Measurements from ENCODE around the gene ZNF81.
"Not testable (repeated sequence)": the region's sequence is repeated elsewhere in the genome, so short reads cannot be mapped to it uniquely, and the experiment has no call there.

ZNF81 gene

GRCh38 chrX:47846040-47846439, 9.3 kb downstream of the ZNF81 start:
- Histone ChIP-seq H3K9me3 (ENCODE audit: control insufficient read depth, insufficient read depth, low read length) (no peaks in the 10 kb centered on the region), H3K4me3 (ENCODE audit: low read depth, low read length) (no peak overlapping the region), H3K27me3 (ENCODE audit: control insufficient read depth, insufficient read depth, low read length) (no peaks in the 10 kb centered on the region), H3K4me1 (ENCODE audit: control insufficient read depth, insufficient read depth, low read length) (no peaks in the 10 kb centered on the region), H3K9ac (ENCODE audit: low read depth, low read length) (no peak overlapping the region), H3K36me3 (ENCODE audit: control insufficient read depth, insufficient read depth, low read length) (no peaks in the 10 kb centered on the region)

DNA sequence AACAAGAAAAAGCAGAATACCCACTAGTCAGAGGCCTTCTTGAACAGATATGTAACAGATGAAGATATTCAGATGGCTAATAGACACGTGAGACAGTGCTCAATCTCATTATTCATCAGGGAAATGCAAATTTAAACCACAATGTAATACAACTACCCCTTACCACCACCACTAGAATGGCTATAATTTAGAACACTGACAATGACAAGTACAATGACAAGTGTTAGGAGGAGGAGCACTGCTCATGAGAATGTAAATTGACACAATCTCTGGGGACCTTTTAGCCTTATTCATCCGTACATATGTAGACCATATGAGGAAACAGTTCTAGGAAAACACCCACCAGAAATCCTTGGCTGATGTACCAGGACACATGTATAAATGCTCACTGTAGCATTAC, 13.1 kb downstream of the ZNF81 start:
- Histone ChIP-seq H3K27me3 (ENCODE audit: control insufficient read depth, insufficient read depth, low read length) (no peaks in the 10 kb centered on the region), H3K9me3 (ENCODE audit: control insufficient read depth, insufficient read depth, low read length) (no peaks in the 10 kb centered on the region)

GRCh38 chrX:47850389-47850788, 13.7 kb downstream of the ZNF81 start:
- not testable (repeated sequence) for H3K27me3 ChIP-seq (ENCODE audit: control insufficient read depth, insufficient read depth, low read length); H3K4me1 ChIP-seq (ENCODE audit: control insufficient read depth, insufficient read depth, low read length); H3K4me3 ChIP-seq (ENCODE audit: low read depth, low read length); H3K9me3 ChIP-seq (ENCODE audit: control insufficient read depth, insufficient read depth, low read length); H3K36me3 ChIP-seq (ENCODE audit: control insufficient read depth, insufficient read depth, low read length); H3K9ac ChIP-seq (ENCODE audit: low read depth, low read length)

More for the DNA sequence above, 13.1 kb downstream of the ZNF81 start:
- Histone ChIP-seq H3K9ac (ENCODE audit: low read depth, low read length) (no peak overlapping the region), H3K36me3 (ENCODE audit: control insufficient read depth, insufficient read depth, low read length) (no peaks in the 10 kb centered on the region), H3K4me3 (ENCODE audit: low read depth, low read length) (no peak overlapping the region), H3K4me1 (ENCODE audit: control insufficient read depth, insufficient read depth, low read length) (no peaks in the 10 kb centered on the region)

DNA sequence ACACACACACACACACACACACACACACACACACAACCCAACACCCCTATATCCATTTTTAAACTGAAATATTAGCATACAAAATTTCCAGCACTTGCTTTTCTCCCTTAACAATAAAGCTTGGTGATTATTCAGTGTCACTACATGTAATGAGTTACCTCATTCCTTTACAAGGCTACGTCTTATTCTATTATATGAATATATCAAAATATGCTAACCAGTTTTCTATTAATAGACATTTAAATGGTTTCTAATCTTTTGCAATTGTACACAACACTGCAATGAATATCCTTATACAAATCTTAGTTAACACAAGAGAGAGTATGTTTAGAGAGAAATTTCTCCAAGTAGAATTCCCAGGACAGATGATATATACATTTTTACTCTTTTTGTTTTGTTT, 14.2 kb downstream of the ZNF81 start:
- H3K4me3 ChIP-seq (ENCODE audit: low read depth, low read length) = no peak overlapping the region
- no peaks in the 10 kb centered on the region for H3K36me3 ChIP-seq (ENCODE audit: control insufficient read depth, insufficient read depth, low read length)
- no peak overlapping the region for H3K9ac ChIP-seq (ENCODE audit: low read depth, low read length)
- H3K27me3 ChIP-seq (ENCODE audit: control insufficient read depth, insufficient read depth, low read length) = no peaks in the 10 kb centered on the region
- H3K4me1 ChIP-seq (ENCODE audit: control insufficient read depth, insufficient read depth, low read length) = no peaks in the 10 kb centered on the region
- no peaks in the 10 kb centered on the region for H3K9me3 ChIP-seq (ENCODE audit: control insufficient read depth, insufficient read depth, low read length)

DNA sequence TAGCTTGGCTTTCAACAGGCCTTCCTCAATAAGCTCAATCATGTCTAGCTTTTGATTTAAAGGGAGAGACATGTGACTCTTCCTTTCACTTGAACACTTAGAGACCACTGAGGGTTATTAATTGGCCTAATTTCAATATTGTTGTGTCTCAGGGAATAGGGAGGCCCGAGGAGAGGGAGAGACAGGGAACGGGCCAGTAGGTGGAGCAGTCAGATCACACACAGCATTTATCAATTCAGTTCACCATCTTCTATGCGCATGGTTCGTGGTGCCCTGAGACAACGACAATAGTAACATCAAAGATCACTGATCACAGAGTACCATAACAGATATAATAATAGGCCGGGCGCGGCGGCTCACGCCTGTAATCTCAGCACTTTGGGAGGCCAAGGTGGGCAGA, 17.8 kb downstream of the ZNF81 start:
- no peaks in the 10 kb centered on the region for H3K27me3 ChIP-seq (ENCODE audit: control insufficient read depth, insufficient read depth, low read length)
- H3K4me3 ChIP-seq (ENCODE audit: low read depth, low read length) = no peak overlapping the region
- H3K4me1 ChIP-seq (ENCODE audit: control insufficient read depth, insufficient read depth, low read length) = no peaks in the 10 kb centered on the region
- no peak overlapping the region for H3K9ac ChIP-seq (ENCODE audit: low read depth, low read length)
- H3K9me3 ChIP-seq (ENCODE audit: control insufficient read depth, insufficient read depth, low read length) = no peaks in the 10 kb centered on the region
- H3K36me3 ChIP-seq (ENCODE audit: control insufficient read depth, insufficient read depth, low read length) = no peaks in the 10 kb centered on the region

DNA sequence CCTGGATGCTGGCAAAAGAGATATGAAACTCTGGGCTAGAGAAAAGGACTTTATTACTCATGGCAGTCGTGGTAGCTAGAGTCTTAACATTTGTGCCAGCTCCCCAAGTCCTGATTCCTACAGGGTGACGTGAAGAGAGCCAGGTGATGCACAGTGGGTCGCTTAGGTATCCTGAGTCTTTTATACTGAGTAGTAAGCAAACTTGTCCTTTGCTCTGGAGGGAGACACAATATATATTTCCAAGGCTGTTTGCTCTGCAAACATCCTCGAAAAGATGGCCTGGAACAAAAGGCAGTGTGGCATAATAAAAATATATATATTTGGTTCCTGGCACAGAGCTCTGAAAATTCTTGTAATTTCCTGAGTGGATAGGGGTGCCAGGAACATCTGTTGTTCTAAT, 23.0 kb downstream of the ZNF81 start:
- no peaks in the 10 kb centered on the region for H3K9me3 ChIP-seq (ENCODE audit: control insufficient read depth, insufficient read depth, low read length)
- H3K9ac ChIP-seq (ENCODE audit: low read depth, low read length) = no peak overlapping the region
- H3K4me3 ChIP-seq (ENCODE audit: low read depth, low read length) = no peak overlapping the region
- H3K4me1 ChIP-seq (ENCODE audit: control insufficient read depth, insufficient read depth, low read length) = no peaks in the 10 kb centered on the region
- no peaks in the 10 kb centered on the region for H3K27me3 ChIP-seq (ENCODE audit: control insufficient read depth, insufficient read depth, low read length)
- no peaks in the 10 kb centered on the region for H3K36me3 ChIP-seq (ENCODE audit: control insufficient read depth, insufficient read depth, low read length)

DNA sequence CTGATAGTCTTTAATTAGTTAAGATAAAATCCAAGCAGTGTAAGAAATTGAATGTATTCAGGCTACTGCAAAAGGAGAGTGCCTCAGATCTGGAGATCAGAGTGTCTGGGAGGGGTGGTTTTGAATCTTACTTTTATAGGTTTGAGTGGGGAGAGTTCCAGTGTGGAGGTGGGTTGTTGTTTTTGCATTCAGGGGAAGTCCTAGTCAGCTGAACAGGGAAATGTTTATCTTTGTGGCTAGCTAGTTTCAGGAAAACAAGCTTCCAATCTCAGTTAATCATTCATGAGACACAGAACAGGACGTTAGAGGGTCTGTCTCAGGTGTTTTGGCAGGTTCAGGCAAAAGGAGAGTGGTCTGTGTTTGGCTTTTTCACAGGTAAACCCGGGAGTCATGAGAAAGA, 26.0 kb downstream of the ZNF81 start:
- Histone ChIP-seq H3K4me1 (ENCODE audit: control insufficient read depth, insufficient read depth, low read length) (no peaks in the 10 kb centered on the region), H3K36me3 (ENCODE audit: control insufficient read depth, insufficient read depth, low read length) (no peaks in the 10 kb centered on the region), H3K9me3 (ENCODE audit: control insufficient read depth, insufficient read depth, low read length) (no peaks in the 10 kb centered on the region), H3K27me3 (ENCODE audit: control insufficient read depth, insufficient read depth, low read length) (no peaks in the 10 kb centered on the region), H3K4me3 (ENCODE audit: low read depth, low read length) (no peak overlapping the region), H3K9ac (ENCODE audit: low read depth, low read length) (no peak overlapping the region)

DNA sequence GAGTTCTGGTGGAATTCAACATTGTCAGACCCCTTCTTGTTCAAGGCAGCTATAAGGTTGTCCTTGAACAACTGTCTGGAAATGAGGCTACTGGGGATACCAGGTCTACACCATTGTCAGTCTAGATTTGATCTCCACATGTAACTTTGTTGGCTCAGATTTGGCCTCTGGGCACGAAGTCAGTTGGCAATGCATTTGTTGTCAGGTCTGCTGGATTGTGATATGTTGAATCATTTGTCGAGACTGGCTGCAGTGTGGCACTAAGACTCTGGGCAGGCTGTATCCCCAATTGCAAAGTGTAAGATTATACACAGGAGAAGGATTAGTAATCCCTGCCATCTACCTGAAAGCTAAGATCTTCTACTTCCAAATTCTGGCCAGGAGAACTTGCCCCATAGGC, 26.5 kb downstream of the ZNF81 start:
- Histone ChIP-seq H3K36me3 (ENCODE audit: control insufficient read depth, insufficient read depth, low read length) (no peaks in the 10 kb centered on the region), H3K9me3 (ENCODE audit: control insufficient read depth, insufficient read depth, low read length) (no peaks in the 10 kb centered on the region), H3K9ac (ENCODE audit: low read depth, low read length) (no peak overlapping the region), H3K4me3 (ENCODE audit: low read depth, low read length) (no peak overlapping the region), H3K27me3 (ENCODE audit: control insufficient read depth, insufficient read depth, low read length) (no peaks in the 10 kb centered on the region), H3K4me1 (ENCODE audit: control insufficient read depth, insufficient read depth, low read length) (no peaks in the 10 kb centered on the region)

DNA sequence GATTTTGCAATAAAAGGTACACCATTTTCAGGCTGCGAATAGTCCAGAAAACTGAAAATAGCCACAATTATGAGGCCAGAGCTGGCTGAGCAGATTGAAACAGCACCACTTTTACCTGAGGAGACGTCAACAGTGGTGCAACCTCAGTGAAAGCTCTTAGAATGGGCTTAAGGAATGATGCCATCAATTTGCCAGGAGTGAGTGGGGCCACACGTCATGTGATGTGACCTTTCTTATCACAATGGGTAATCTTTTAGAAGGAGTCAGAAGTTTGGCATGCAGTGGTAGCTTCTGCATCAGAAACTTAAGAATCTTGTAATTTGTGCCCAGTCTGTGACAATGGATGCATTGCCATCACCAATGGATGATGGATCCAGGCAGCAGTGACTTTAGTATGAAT, 27.6 kb downstream of the ZNF81 start:
- H3K9me3 ChIP-seq (ENCODE audit: control insufficient read depth, insufficient read depth, low read length) = no peaks in the 10 kb centered on the region

GRCh38 chrX:47864785-47865184, 28.1 kb downstream of the ZNF81 start:
- no peaks in the 10 kb centered on the region for H3K36me3 ChIP-seq (ENCODE audit: control insufficient read depth, insufficient read depth, low read length)
- no peak overlapping the region for H3K9ac ChIP-seq (ENCODE audit: low read depth, low read length)

More for the DNA sequence above, 27.6 kb downstream of the ZNF81 start:
- H3K27me3 ChIP-seq (ENCODE audit: control insufficient read depth, insufficient read depth, low read length) = no peaks in the 10 kb centered on the region
- H3K36me3 ChIP-seq (ENCODE audit: control insufficient read depth, insufficient read depth, low read length) = no peaks in the 10 kb centered on the region
- H3K9ac ChIP-seq (ENCODE audit: low read depth, low read length) = no peak overlapping the region
- no peaks in the 10 kb centered on the region for H3K4me1 ChIP-seq (ENCODE audit: control insufficient read depth, insufficient read depth, low read length)
- no peak overlapping the region for H3K4me3 ChIP-seq (ENCODE audit: low read depth, low read length)

DNA sequence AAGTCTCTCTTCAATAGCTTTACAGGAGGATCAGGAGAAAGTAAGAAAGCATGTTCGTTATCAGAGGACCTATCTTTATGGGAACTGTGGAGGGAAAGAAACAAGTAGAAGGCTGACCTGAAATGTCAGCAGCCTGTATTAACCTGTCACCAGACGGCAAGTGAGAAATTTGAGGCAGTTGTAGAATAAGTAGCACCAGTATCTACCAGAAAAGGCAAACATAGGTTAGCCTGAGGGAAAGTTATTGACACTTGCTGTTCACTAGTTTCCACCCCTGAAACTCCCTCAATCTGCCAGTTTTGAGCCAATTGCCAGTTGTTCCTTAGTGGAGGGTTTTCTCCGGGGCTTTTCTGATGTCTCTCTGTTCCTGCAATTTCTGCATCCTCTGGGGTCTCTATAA, 36.4 kb downstream of the ZNF81 start:
- H3K27me3 ChIP-seq (ENCODE audit: control insufficient read depth, insufficient read depth, low read length) = no peaks in the 10 kb centered on the region
- no peak overlapping the region for H3K4me3 ChIP-seq (ENCODE audit: low read depth, low read length)
- peaks cover 2% of the 10 kb centered on the region for H3K4me1 ChIP-seq (ENCODE audit: control insufficient read depth, insufficient read depth, low read length)
- H3K9ac ChIP-seq (ENCODE audit: low read depth, low read length) = no peak overlapping the region
- no peaks in the 10 kb centered on the region for H3K36me3 ChIP-seq (ENCODE audit: control insufficient read depth, insufficient read depth, low read length)
- H3K9me3 ChIP-seq (ENCODE audit: control insufficient read depth, insufficient read depth, low read length) = peaks cover 7% of the 10 kb centered on the region

More at GRCh38 chrX:47864785-47865184, 28.1 kb downstream of the ZNF81 start:
- Histone ChIP-seq H3K4me3 (ENCODE audit: low read depth, low read length) (no peak overlapping the region), H3K9me3 (ENCODE audit: control insufficient read depth, insufficient read depth, low read length) (no peaks in the 10 kb centered on the region), H3K4me1 (ENCODE audit: control insufficient read depth, insufficient read depth, low read length) (no peaks in the 10 kb centered on the region), H3K27me3 (ENCODE audit: control insufficient read depth, insufficient read depth, low read length) (no peaks in the 10 kb centered on the region)

- H3K4me1 ChIP-seq (ENCODE audit: control insufficient read depth, insufficient read depth, low read length) = no peaks in the 10 kb centered on the region
- no peak overlapping the region for H3K4me3 ChIP-seq (ENCODE audit: low read depth, low read length)
- H3K36me3 ChIP-seq (ENCODE audit: control insufficient read depth, insufficient read depth, low read length) = no peaks in the 10 kb centered on the region
- H3K9ac ChIP-seq (ENCODE audit: low read depth, low read length) = no peak overlapping the region
- H3K27me3 ChIP-seq (ENCODE audit: control insufficient read depth, insufficient read depth, low read length) = no peaks in the 10 kb centered on the region
- H3K9me3 ChIP-seq (ENCODE audit: control insufficient read depth, insufficient read depth, low read length) = peaks cover 7% of the 10 kb centered on the region
Observed at GRCh38 chrX:47877327-47877726, 40.6 kb downstream of the ZNF81 start.

- no peaks in the 10 kb centered on the region for H3K4me1 ChIP-seq (ENCODE audit: control insufficient read depth, insufficient read depth, low read length)
- no peaks in the 10 kb centered on the region for H3K36me3 ChIP-seq (ENCODE audit: control insufficient read depth, insufficient read depth, low read length)
- H3K9ac ChIP-seq (ENCODE audit: low read depth, low read length) = no peak overlapping the region
- H3K4me3 ChIP-seq (ENCODE audit: low read depth, low read length) = no peak overlapping the region
- peaks cover 4% of the 10 kb centered on the region for H3K9me3 ChIP-seq (ENCODE audit: control insufficient read depth, insufficient read depth, low read length)
- H3K27me3 ChIP-seq (ENCODE audit: control insufficient read depth, insufficient read depth, low read length) = no peaks in the 10 kb centered on the region
Observed at GRCh38 chrX:47878198-47878597, 41.5 kb downstream of the ZNF81 start.

All from iPS-15b (cell line).